HFF-Myc (cell line): ENCODE results near the gene HCRTR2.
"Not testable (repeated sequence)": the region's sequence is repeated elsewhere in the genome, so short reads cannot be mapped to it uniquely, and the experiment has no call there.

Experiments
- DNase-seq: peaks from one replicate; pipeline ENCODE4 v3.0.0-alpha.2; 2011; ENCODE audit warnings: low read depth; ENCODE audit errors: extremely low read depth
- H3K4me3 ChIP-seq: replicated peaks from 2 replicates; pipeline ENCODE4 v1.5.1; 2011; ENCODE audit warnings: low read depth, mild to moderate bottlenecking, control low read depth, low read length
- CTCF ChIP-seq: IDR thresholded peaks from 2 replicates; pipeline ENCODE4 v1.5.1; 2012; ENCODE audit warnings: mild to moderate bottlenecking, low read depth, low read length, control low read depth; ENCODE audit errors: missing control alignments

HCRTR2 gene

GRCh38 chr6:55212156-55212555 lies 37.8 kb downstream of the HCRTR2 start:
- no peak overlapping the region for H3K4me3 ChIP-seq
- no peak for TF ChIP-seq CTCF
- DNase-seq, result no peak

- DNase-seq, result no peak
- H3K4me3 ChIP-seq, result no peak overlapping the region
- no peak for TF ChIP-seq CTCF
Observed at GRCh38 chr6:55220961-55221360, 46.6 kb downstream of the HCRTR2 start.

GRCh38 chr6:55227862-55228261 lies 53.5 kb downstream of the HCRTR2 start:
- DNase-seq, result no peak
- no peak overlapping the region for H3K4me3 ChIP-seq
- TF ChIP-seq CTCF, result no peak

GRCh38 chr6:55239099-55239498 lies 64.8 kb downstream of the HCRTR2 start:
- DNase-seq, result peak; percentile 6
- no peak overlapping the region for H3K4me3 ChIP-seq
- TF ChIP-seq CTCF, result no peak

GRCh38 chr6:55240975-55241605 lies 66.8 kb downstream of the HCRTR2 start:
- peak; percentile 19 for DNase-seq
- TF ChIP-seq CTCF, result peak; percentile 37
- H3K4me3 ChIP-seq, result not testable (repeated sequence)

GRCh38 chr6:55250400-55250799 lies 76.1 kb downstream of the HCRTR2 start:
- no peak overlapping the region for H3K4me3 ChIP-seq
- TF ChIP-seq CTCF, result no peak
- DNase-seq, result no peak

- TF ChIP-seq CTCF, result no peak
- no peak for DNase-seq
- no peak overlapping the region for H3K4me3 ChIP-seq
Observed at GRCh38 chr6:55255113-55255512, 80.8 kb downstream of the HCRTR2 start.
